H9 (cell line): ENCODE results near the gene SLC17A1. TPM values are rescaled to one million over a fixed set of nuclear protein-coding genes. Genes with fewer than 3 reads are reported as not detected.

ENCODE experiments used
- DNase-seq: peaks from one replicate; pipeline ENCODE4 v3.0.0-alpha.2; 2017
- H2AFZ ChIP-seq: one replicate; pipeline ENCODE4 v1.6.1; 2013; ENCODE audit warnings: mild to moderate bottlenecking, low read length, control low read depth, moderate library complexity
- H2AK5ac ChIP-seq: 2 replicates; pipeline ENCODE4 v1.6.1; 2013; ENCODE audit warnings: low read length, control low read depth, mixed read lengths; ENCODE audit not compliant: insufficient read length
- H2BK120ac ChIP-seq: one replicate; pipeline ENCODE4 v1.6.1; 2013; ENCODE audit warnings: low read depth, mild to moderate bottlenecking, low read length, control low read depth, inconsistent platforms; ENCODE audit not compliant: poor library complexity, severe bottlenecking
- H2BK12ac ChIP-seq: 2 replicates; pipeline ENCODE4 v1.6.1; 2013; ENCODE audit warnings: low read length, control low read depth, mixed read lengths, low read depth; ENCODE audit not compliant: insufficient read length
- H2BK15ac ChIP-seq: 2 replicates; pipeline ENCODE4 v1.6.1; 2013; ENCODE audit warnings: low read depth, low read length, control low read depth
- H2BK20ac ChIP-seq: one replicate; pipeline ENCODE4 v1.6.1; 2013; ENCODE audit warnings: low read depth, mild to moderate bottlenecking, low read length, control low read depth, inconsistent platforms; ENCODE audit not compliant: poor library complexity, severe bottlenecking
- H2BK5ac ChIP-seq: 2 replicates; pipeline ENCODE4 v1.6.1; 2013; ENCODE audit warnings: low read length, control low read depth, mixed read lengths; ENCODE audit not compliant: insufficient read length
- H3K14ac ChIP-seq: 2 replicates; pipeline ENCODE4 v1.6.1; 2013; ENCODE audit warnings: low read length, control low read depth; ENCODE audit not compliant: insufficient read depth
- H3K18ac ChIP-seq: 2 replicates; pipeline ENCODE4 v1.6.1; 2013; ENCODE audit warnings: low read depth, mild to moderate bottlenecking, mixed read lengths, low read length, control low read depth; ENCODE audit not compliant: insufficient read length
- H3K23ac ChIP-seq: 2 replicates; pipeline ENCODE4 v1.6.1; 2013; ENCODE audit warnings: low read length, control low read depth, mixed read lengths, low read depth; ENCODE audit not compliant: insufficient read length
- H3K23me2 ChIP-seq: 2 replicates; pipeline ENCODE4 v1.6.1; 2013; ENCODE audit warnings: low read depth, mild to moderate bottlenecking, mixed read lengths, low read length, control low read depth; ENCODE audit not compliant: insufficient read length, poor library complexity, severe bottlenecking
- H3K27ac ChIP-seq: 2 replicates; pipeline ENCODE4 v1.5.1; 2013; ENCODE audit warnings: low read length, control low read depth, mixed read lengths, low read depth; ENCODE audit not compliant: insufficient read length
- H3K27me3 ChIP-seq: 2 replicates; pipeline ENCODE4 v1.6.1; 2013; ENCODE audit warnings: low read length, control low read depth, inconsistent platforms; ENCODE audit not compliant: insufficient read depth
- H3K4ac ChIP-seq: 2 replicates; pipeline ENCODE4 v1.6.1; 2013; ENCODE audit warnings: low read depth, mild to moderate bottlenecking, control low read depth, inconsistent platforms, low read length, moderate library complexity
- H3K4me1 ChIP-seq: 2 replicates; pipeline ENCODE4 v1.6.1; 2013; ENCODE audit warnings: low read length, control low read depth, inconsistent platforms; ENCODE audit not compliant: insufficient read depth
- H3K4me2 ChIP-seq: 2 replicates; pipeline ENCODE4 v1.6.1; 2013; ENCODE audit warnings: low read length, control low read depth, mixed read lengths; ENCODE audit not compliant: insufficient read length, insufficient read depth
- H3K56ac ChIP-seq: 2 replicates; pipeline ENCODE4 v1.6.1; 2013; ENCODE audit warnings: low read depth, mild to moderate bottlenecking, mixed read lengths, low read length, control low read depth; ENCODE audit not compliant: insufficient read length
- H3K79me1 ChIP-seq: 2 replicates; pipeline ENCODE4 v1.6.1; 2013; ENCODE audit warnings: low read depth, mild to moderate bottlenecking, moderate library complexity, low read length, control low read depth, inconsistent platforms; ENCODE audit not compliant: insufficient read depth, poor library complexity, severe bottlenecking
- H3K79me2 ChIP-seq: 2 replicates; pipeline ENCODE4 v1.6.1; 2013; ENCODE audit warnings: low read length, control low read depth, inconsistent platforms; ENCODE audit not compliant: insufficient read depth
- H3K9ac ChIP-seq: 2 replicates; pipeline ENCODE4 v1.6.1; 2013; ENCODE audit warnings: low read length, control low read depth, mixed read lengths; ENCODE audit not compliant: insufficient read length; ENCODE audit errors: extremely low read depth
- H3K9me3 ChIP-seq: one replicate; pipeline ENCODE4 v1.6.1; 2013; ENCODE audit warnings: low read depth, low read length, inconsistent platforms; ENCODE audit not compliant: control insufficient read depth
- H3T11ph ChIP-seq: one replicate; pipeline ENCODE4 v1.6.1; 2013; ENCODE audit warnings: mild to moderate bottlenecking, low read length, control low read depth, inconsistent platforms
- H4K20me1 ChIP-seq: one replicate; pipeline ENCODE4 v1.6.1; 2013; ENCODE audit not compliant: control insufficient read depth, insufficient read length, insufficient read depth
- H4K5ac ChIP-seq: 2 replicates; pipeline ENCODE4 v1.6.1; 2013; ENCODE audit warnings: low read depth, mild to moderate bottlenecking, mixed read lengths, low read length, control low read depth; ENCODE audit not compliant: insufficient read length
- H4K8ac ChIP-seq: replicated peaks from 2 replicates; pipeline ENCODE4 v1.6.1; 2013; ENCODE audit warnings: low read length, control low read depth, mixed read lengths, low read depth; ENCODE audit not compliant: insufficient read length
- H4K91ac ChIP-seq: 2 replicates; pipeline ENCODE4 v1.6.1; 2013; ENCODE audit warnings: low read depth, mild to moderate bottlenecking, moderate library complexity, mixed read lengths, low read length, control low read depth; ENCODE audit not compliant: insufficient read length
- H3K27ac Mint-ChIP-seq, 3 experiments: 2 replicates in 2 of 3; 3 replicates in 1 of 3; pipeline ENCODE4 v1.8.0; 2020 to 2021; ENCODE audit warnings: mixed read lengths in 3 of 3, mild to moderate bottlenecking in 1 of 3, moderate library complexity in 1 of 3
- H3K27me3 Mint-ChIP-seq: 2 replicates; pipeline ENCODE4 v1.8.0; 2021; ENCODE audit warnings: low read depth, mild to moderate bottlenecking, moderate library complexity, mixed read lengths
- H3K36me3 Mint-ChIP-seq, 3 experiments: 2 replicates in 2 of 3; 3 replicates in 1 of 3; pipeline ENCODE4 v1.8.0; 2020 to 2021; ENCODE audit warnings: low read depth in 3 of 3, mixed read lengths in 3 of 3; ENCODE audit not compliant: insufficient read depth in 1 of 3
- H3K4me1 Mint-ChIP-seq, 2 experiments: 2 replicates each; pipeline ENCODE4 v1.8.0; 2020; ENCODE audit warnings: mixed read lengths in 2 of 2
- H3K4me3 Mint-ChIP-seq, 2 experiments: 2 replicates in 1 of 2; 3 replicates in 1 of 2; pipeline ENCODE4 v1.8.0; 2020 to 2021; ENCODE audit warnings: mild to moderate bottlenecking in 2 of 2, mixed read lengths in 2 of 2, moderate library complexity in 1 of 2
- H3K9me3 Mint-ChIP-seq, 2 experiments: 2 replicates in 1 of 2; 3 replicates in 1 of 2; pipeline ENCODE4 v1.8.0; 2020; ENCODE audit warnings: mild to moderate bottlenecking in 2 of 2, mixed read lengths in 2 of 2, moderate library complexity in 1 of 2
- WGBS: extraction: QIAGEN DNeasy Blood & Tissue Kit; methylation state at CpG from one replicate; pipeline ENCODE4 v1.1.7; 2013; ENCODE audit warnings: missing lambda C conversion rate, low lambda C conversion rate, mixed read lengths; ENCODE audit not compliant: insufficient read length; ENCODE audit errors: extremely low coverage; 5-methylcytosine and 5-hydroxymethylcytosine counted together
- total RNA-seq: library from RNA; stranded (reverse); gene quantifications from 2 replicates; pipeline ENCODE4 v1.2.1, GENCODE V29; 2021
- TF ChIP-seq, protein P1 (sequence below): fragments of 200-600 bp; sonication (generic); conservative IDR thresholded peaks from 3 replicates; pipeline ENCODE4 v1.8.0; 2021; ENCODE audit warnings: antibody characterized with exemption, mild to moderate bottlenecking

SLC17A1 gene
- total RNA-seq, 1 experiment from 2014 or later: not detected

DNA sequence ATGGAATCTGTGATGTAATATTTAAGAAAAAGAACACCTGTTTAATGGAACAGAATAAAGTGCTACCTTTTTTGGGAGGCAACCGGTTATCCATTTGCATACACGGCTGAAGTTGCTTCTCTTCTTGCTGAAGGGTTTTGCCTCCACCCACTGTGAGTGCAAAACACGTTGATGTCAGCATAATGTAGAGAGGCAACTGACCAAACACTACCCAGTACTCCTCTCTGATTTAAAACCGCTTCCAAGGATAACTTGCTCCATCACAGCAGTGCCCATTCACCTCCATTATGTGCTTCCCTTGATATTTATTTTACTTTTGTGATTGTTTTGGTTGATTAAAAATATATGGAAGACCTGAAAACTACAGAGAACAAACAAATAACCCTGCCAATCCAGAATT lies 1.4 kb downstream of the SLC17A1 start:
- no peak overlapping the region for H2BK120ac ChIP-seq
- H3T11ph ChIP-seq: no peak overlapping the region

More for the DNA sequence above, 1.4 kb downstream of the SLC17A1 start:
- Histone ChIP-seq H3K9me3 (no peaks in the 10 kb centered on the region), H3K4me2 (no peak overlapping the region), H3K14ac (no peak overlapping the region), H4K20me1 (no peaks in the 10 kb centered on the region), H4K8ac (no peak overlapping the region), H3K4me1 (no peaks in the 10 kb centered on the region), H3K27me3 (no peaks in the 10 kb centered on the region), H2BK5ac (no peak overlapping the region), H3K56ac (no peak overlapping the region), H2BK12ac (no peak overlapping the region), H3K79me1 (no peaks in the 10 kb centered on the region), H2AFZ (no peak overlapping the region), H3K27ac (no peak overlapping the region), H2BK20ac (no peak overlapping the region), H4K91ac (no peak overlapping the region), H3K23me2 (no peaks in the 10 kb centered on the region), H2AK5ac (no peak overlapping the region), H3K4ac (no peak overlapping the region), H3K9ac (no peak overlapping the region), H3K18ac (no peak overlapping the region), H3K23ac (no peak overlapping the region), H3K79me2 (no peaks in the 10 kb centered on the region), H2BK15ac (no peak overlapping the region), H4K5ac (no peak overlapping the region)
- Mint-ChIP-seq H3K27me3 (no peaks in the 10 kb centered on the region), H3K4me1 (no peaks in the 10 kb centered on the region), H3K27ac (no peak overlapping the region), H3K4me3 (no peak overlapping the region), H3K36me3 (no peaks in the 10 kb centered on the region), H3K9me3 (0 out of 5 replicates have a peak, but pooled peaks cover 0 to 2% of the 10 kb centered on the region in 2 experiments)
- no CpG with 5 or more reads among the region's 4 CpGs for WGBS
- TF ChIP-seq, protein P1, sequence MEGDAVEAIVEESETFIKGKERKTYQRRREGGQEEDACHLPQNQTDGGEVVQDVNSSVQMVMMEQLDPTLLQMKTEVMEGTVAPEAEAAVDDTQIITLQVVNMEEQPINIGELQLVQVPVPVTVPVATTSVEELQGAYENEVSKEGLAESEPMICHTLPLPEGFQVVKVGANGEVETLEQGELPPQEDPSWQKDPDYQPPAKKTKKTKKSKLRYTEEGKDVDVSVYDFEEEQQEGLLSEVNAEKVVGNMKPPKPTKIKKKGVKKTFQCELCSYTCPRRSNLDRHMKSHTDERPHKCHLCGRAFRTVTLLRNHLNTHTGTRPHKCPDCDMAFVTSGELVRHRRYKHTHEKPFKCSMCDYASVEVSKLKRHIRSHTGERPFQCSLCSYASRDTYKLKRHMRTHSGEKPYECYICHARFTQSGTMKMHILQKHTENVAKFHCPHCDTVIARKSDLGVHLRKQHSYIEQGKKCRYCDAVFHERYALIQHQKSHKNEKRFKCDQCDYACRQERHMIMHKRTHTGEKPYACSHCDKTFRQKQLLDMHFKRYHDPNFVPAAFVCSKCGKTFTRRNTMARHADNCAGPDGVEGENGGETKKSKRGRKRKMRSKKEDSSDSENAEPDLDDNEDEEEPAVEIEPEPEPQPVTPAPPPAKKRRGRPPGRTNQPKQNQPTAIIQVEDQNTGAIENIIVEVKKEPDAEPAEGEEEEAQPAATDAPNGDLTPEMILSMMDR: no peak
- no peak for DNase-seq
